Myocyte (in vitro differentiated cells): ENCODE measurements around the gene JADE2. TPM values are rescaled to one million over a fixed set of nuclear protein-coding genes. Genes with fewer than 3 reads are reported as not detected.
"Not testable (repeated sequence)": the region's sequence is repeated elsewhere in the genome, so short reads cannot be mapped to it uniquely, and the experiment has no call there.

Experiments
- DNase-seq: peaks from one replicate; pipeline ENCODE4 v3.0.0-alpha.2; 2012; ENCODE audit warnings: low read depth
- polyA plus RNA-seq: library from polyadenylated mRNA; unstranded; fragments of >200 nt; gene quantifications from one replicate; pipeline ENCODE4 v1.2.1, GENCODE V29; 2012; ENCODE audit warnings: missing spikeins
- total RNA-seq: library from RNA; depleted of rRNA; stranded (reverse); fragments of >200 nt; gene quantifications from 2 replicates; pipeline ENCODE4 v1.2.3, GENCODE V29; 2014

The JADE2 gene
- 5.9 and 10.2 TPM in 2 replicates for total RNA-seq
- polyA plus RNA-seq: 9.2 TPM

DNA sequence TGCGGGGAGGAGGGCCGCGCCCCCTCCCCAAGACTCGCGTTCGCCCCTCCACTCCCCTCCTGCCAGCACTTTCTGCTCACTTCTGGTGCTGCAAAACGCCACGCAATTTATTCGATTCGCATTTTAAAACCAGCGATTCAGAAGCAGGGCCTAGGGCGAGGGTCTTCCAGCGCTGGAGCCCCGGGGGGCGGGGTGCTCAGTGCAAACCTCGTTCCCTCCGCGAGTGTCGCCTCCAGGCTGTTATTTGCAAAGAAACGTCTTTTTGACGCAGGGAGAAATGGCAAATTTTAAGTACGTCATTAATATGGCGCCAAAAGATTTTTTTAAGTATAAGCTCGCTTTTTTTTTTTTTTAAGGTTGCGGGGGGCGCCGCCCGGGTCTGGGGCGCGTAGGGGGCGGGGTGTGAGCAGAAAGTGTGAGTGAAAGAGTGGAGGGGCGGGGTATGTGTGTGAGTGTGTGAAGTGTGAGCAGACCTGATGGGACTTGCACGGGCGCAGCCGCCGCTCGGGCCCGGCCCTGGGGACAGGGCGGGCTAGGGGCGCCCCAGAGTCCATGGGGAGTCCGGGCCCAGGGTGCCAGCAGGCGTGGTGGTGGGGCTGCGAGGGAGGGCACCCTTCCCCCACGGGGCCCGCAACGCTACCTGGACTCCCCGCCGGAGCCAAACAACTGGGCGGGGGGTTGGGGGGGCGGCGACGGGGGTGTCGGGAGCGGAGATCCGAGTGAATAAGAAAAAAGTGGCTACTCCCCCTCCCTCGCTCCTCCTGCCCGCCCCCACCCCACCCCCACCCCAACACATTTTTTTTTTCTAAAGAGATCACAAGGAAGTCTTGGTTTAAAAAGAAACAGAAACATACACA is at the start of gene JADE2:
JADE2 (plus strand) TSS at position 845 of the 857 bp plus-strand sequence. CDS start 10,188 bp downstream, outside the sequence.
- peak; percentile 52 for DNase-seq

DNA sequence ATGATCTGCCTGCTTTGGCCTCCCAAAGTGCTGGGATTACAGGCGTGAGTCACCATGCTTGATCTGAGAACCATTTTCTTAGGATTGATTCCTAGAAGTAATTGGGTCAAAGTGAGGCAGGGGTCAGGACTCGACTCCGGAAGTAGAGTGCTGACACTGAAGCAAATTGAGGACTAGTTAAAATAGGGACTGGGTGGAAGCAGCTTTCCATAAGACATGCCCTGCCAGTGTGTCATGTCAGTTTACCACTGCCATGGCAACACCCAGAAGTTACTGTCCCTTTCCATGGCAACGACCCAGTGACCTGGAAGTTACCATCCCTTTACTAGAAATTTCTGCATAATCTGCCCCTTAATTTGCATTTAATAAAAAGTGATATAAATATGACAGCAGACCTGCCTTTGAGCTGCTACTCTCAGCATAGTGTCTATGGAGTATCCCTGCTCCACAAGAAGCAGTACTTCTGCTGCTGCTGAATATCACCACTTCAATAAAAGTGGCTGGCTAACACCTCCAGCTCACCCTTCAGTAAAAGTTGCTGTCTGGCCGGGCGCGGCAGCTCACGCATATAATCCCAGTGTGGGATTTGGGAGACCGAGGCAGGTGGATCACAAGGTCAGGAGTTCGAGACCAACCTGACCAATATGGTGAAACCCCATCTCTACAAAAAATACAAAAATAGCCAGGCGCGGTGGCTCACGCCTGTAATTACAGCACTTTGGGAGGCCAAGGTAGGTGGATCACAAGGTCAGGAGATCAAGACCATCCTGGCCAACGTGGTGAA is 47.8 kb upstream of the JADE2 start:
- no peak for DNase-seq

DNA sequence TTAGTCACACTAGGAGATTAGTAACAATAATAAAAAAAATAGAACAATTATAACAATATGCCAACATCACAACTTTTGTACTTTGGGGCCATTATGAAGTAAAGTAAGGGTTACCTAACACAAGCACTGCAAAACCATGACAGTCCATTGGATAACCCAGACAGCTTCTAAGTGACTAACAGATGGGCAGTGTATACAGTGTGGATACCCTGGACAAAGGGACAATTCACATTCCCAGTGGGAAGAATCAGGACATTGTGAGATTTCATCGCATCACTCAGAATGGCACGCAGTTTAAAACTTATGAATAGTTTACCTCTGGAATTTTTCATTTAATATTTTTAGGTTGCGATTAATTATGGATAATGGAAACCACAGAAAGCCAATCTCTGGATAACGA is 45.6 kb upstream of the JADE2 start:
- no peak for DNase-seq

DNA sequence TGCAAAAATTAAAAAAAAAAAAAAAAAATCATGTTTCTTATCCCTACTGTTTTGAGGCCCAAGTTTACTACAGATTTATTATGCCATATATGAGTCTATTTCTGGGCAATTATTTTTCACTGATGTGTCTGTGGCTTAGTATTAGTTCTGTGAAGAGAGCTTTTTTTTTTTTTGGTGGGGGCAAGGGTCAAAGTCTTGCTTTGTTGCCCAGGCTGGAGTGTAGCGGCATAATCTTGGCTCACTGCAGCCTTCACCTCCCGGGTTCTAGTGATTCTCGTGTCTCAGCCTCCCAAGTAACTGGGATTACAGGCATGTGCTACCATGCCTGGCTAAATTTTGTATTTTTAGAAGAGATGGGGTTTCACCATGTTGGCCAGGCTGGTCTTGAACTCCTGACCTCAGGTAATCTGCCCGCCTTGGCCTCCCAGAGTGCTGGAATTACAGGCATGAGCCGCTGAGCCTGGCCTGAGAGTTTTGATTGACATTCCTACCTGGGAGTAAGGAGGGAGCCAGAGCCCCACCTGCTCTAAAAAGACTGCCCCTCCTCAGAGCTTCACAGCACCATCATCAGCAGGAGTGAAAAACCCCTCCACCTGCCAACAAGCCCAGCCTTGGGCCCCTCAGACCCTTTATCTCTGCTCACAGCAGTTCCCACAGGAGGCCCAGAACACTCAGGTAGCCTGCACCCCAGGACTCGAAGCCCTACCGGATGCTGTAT is 36.1 kb upstream of the JADE2 start:
- DNase-seq: no peak

- DNase-seq: no peak
Observed at GRCh38 chr5:134490255-134490924, 35.1 kb upstream of the JADE2 start.

DNA sequence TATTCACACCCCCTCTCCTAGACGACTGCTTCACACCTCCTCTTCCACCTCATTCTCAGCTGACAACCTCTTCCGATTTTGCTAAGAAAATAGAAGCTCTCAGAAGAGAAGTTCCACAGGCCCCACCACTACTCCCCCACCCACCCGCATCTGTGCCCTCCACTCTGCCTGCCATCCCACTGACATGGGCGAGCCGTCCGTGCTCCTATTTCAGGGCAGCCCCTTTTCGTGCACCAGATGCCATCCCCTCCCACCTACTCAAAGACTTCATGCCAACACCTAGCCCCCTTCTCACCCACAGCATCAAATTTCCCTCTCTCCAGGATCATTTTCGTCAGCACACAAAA is 34.6 kb upstream of the JADE2 start:
- DNase-seq: no peak

GRCh38 chr5:134491841-134492442 is 33.5 kb upstream of the JADE2 start:
- DNase-seq: no peak

- no peak for DNase-seq
Observed at GRCh38 chr5:134492568-134492967, 32.9 kb upstream of the JADE2 start.

- DNase-seq: no peak
Observed at GRCh38 chr5:134493461-134494055, 31.9 kb upstream of the JADE2 start.

DNA sequence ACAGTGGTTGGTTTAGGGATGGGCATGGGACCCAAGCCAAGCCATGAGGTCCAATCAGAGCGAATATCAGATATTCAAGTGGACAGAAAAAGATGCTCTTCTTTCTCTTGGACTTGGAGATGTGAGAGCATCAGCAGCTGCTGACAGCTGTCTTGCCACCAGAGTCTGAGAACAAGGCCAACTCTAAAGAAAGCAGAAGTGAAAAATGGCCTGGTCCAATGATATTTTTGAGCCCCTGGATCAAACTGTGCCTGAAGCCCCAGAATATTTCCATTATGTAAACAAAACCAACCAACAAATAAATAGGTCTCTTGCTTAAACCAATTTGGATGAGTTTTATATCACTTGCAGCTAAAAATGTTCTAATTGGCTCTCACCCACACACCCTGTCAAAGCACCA is 30.7 kb upstream of the JADE2 start:
- no peak for DNase-seq

DNA sequence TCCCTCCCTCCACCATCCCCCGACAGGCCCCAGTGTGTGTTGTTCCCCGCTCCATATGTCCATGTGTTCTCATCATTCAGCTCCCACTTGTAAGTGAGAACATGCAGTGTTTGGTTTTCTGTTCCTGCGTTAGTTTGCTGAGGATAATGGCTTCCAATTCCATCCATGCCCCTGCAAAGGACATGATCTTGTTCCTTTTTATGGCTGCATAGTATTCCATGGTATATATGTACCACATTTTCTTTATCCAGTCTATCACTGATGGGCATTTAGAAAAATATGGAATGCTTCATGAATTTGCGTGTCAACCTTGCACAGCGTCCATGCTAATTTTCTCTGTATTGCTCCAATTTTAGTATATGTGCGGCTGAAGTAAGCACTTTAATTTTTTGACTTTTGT is 25.6 kb upstream of the JADE2 start:
- DNase-seq: not testable (repeated sequence)

- no peak for DNase-seq
Observed at GRCh38 chr5:134500699-134501430, 24.6 kb upstream of the JADE2 start.

GRCh38 chr5:134502259-134502658 is 23.2 kb upstream of the JADE2 start:
- no peak for DNase-seq

- peak; percentile 88 for DNase-seq
Observed at GRCh38 chr5:134503088-134503936, 22.2 kb upstream of the JADE2 start.

GRCh38 chr5:134503937-134504437 is 21.5 kb upstream of the JADE2 start:
- peak; percentile 42 for DNase-seq

- DNase-seq: no peak
Observed at GRCh38 chr5:134504629-134505300, 20.7 kb upstream of the JADE2 start.

- DNase-seq: peak; percentile 22
Observed at GRCh38 chr5:134506054-134507039, 19.1 kb upstream of the JADE2 start.
